Endodermal cell (in vitro differentiated cells): ENCODE data around the gene RRAS. TPM values are rescaled to one million over a fixed set of nuclear protein-coding genes. Genes with fewer than 3 reads are reported as not detected.
A peak's percentile ranks its signal among the peaks of the same experiment; 100 is the strongest.

ENCODE experiments used
- DNase-seq: peaks from one replicate; pipeline ENCODE4 v3.0.0-alpha.2; 2017
- H3K27ac ChIP-seq: 2 replicates; pipeline ENCODE4 v1.5.1; 2013; ENCODE audit warnings: mild to moderate bottlenecking, low read depth, low read length, moderate library complexity
- H3K27me3 ChIP-seq: 2 replicates; pipeline ENCODE4 v1.6.1; 2013; ENCODE audit warnings: mild to moderate bottlenecking, low read length, moderate library complexity; ENCODE audit not compliant: insufficient read depth, control insufficient read depth, poor library complexity, severe bottlenecking
- H3K36me3 ChIP-seq: 2 replicates; pipeline ENCODE4 v1.7.0; 2013; ENCODE audit warnings: mild to moderate bottlenecking, low read length, moderate library complexity; ENCODE audit not compliant: control insufficient read depth, insufficient read depth
- H3K4me1 ChIP-seq: one replicate; pipeline ENCODE4 v1.7.0; 2013; ENCODE audit warnings: low read length; ENCODE audit not compliant: control insufficient read depth, insufficient read depth
- H3K4me3 ChIP-seq: 2 replicates; pipeline ENCODE4 v1.5.1; 2013; ENCODE audit warnings: mild to moderate bottlenecking, low read length, moderate library complexity
- H3K9ac ChIP-seq: 2 replicates; pipeline ENCODE4 v1.6.1; 2013; ENCODE audit warnings: mild to moderate bottlenecking, low read length, moderate library complexity; ENCODE audit not compliant: poor library complexity, severe bottlenecking; ENCODE audit errors: extremely low read depth
- H3K9me3 ChIP-seq: 2 replicates; pipeline ENCODE4 v1.6.1; 2013; ENCODE audit warnings: mild to moderate bottlenecking, low read length, moderate library complexity; ENCODE audit not compliant: control insufficient read depth
- H3K27ac Mint-ChIP-seq: 2 replicates; pipeline ENCODE4 v1.8.0; 2020; ENCODE audit warnings: mixed read lengths
- H3K27me3 Mint-ChIP-seq: 2 replicates; pipeline ENCODE4 v1.8.0; 2021; ENCODE audit warnings: mild to moderate bottlenecking, mixed read lengths; ENCODE audit not compliant: insufficient read depth
- H3K36me3 Mint-ChIP-seq: 2 replicates; pipeline ENCODE4 v1.8.0; 2020; ENCODE audit warnings: low read depth, mixed read lengths
- H3K4me1 Mint-ChIP-seq: 2 replicates; pipeline ENCODE4 v1.8.0; 2020; ENCODE audit warnings: mixed read lengths
- H3K4me3 Mint-ChIP-seq: 2 replicates; pipeline ENCODE4 v1.8.0; 2020; ENCODE audit warnings: mild to moderate bottlenecking, moderate library complexity, mixed read lengths
- H3K9me3 Mint-ChIP-seq: 2 replicates; pipeline ENCODE4 v1.8.0; 2020; ENCODE audit warnings: mild to moderate bottlenecking, mixed read lengths
- WGBS, 2 experiments: methylation state at CpG; one replicate each; pipeline versions ENCODE4 v1.1.5 to v1.1.7; 2013; ENCODE audit warnings: missing lambda C conversion rate in 2 of 2, mixed read lengths in 1 of 2; ENCODE audit not compliant: insufficient coverage in 1 of 2, insufficient read length in 1 of 2; 5-methylcytosine and 5-hydroxymethylcytosine counted together
- total RNA-seq, 2 donors: library from RNA; stranded (reverse); fragmentation: NEBNext Ultra II Directional in 1 of 2; extraction: Animal tissue kit (Norgen Biotek cat#: 25700) in 1 of 2; gene quantifications; 2 replicates in 1 of 2; 3 replicates in 1 of 2; pipeline ENCODE4 v1.2.1, GENCODE V29; 2021
- TF ChIP-seq, protein P1 (sequence below): fragments of 200-600 bp; sonication (generic); conservative IDR thresholded peaks from 2 replicates; pipeline ENCODE4 v1.5.0; 2021; ENCODE audit warnings: antibody characterized with exemption, mild to moderate bottlenecking

RRAS gene
- total RNA-seq, 2 donors from 2014 or later, result 5.8 to 7.3 TPM

DNA sequence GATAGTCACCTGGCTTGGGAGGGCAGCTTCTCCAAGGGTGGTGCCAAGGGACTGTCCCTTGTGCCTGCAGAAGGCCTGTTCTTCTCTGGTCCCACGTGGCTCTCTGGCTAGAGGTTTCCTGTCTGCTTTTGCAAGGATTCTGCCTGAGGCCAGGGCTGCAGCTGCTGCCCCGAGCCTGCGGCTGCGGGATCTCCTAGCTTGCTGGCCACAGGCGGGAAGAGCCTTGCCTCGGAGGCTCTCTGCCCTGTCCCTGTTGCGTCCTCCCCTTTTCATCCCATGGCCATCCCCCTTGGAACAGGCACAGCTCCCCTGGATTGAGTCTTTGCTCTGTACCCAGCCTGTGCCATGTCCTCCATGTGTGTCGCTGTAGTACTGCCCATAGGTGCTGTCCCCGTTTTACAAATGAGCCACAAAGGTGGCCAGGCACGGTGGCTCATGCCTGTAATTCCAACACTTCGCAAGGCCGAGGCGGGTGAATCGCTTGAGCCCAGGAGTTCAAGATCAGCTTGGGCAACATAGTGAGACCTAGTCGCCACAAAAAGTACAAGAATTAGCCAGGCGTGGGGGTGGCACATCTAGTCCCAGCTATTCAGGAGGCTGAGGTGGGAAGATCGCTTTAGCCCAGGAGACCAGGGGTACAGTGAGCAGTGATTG lies 16.6 kb upstream of the RRAS start:
- no peaks in the 10 kb centered on the region for H3K27me3 Mint-ChIP-seq
- H3K27me3 ChIP-seq, result no peaks in the 10 kb centered on the region
- peaks cover 9% of the 10 kb centered on the region for H3K9me3 Mint-ChIP-seq
- H3K36me3 ChIP-seq, result peaks cover 77% of the 10 kb centered on the region
- no peaks in the 10 kb centered on the region for H3K4me1 Mint-ChIP-seq
- H3K9me3 ChIP-seq, result peaks cover 10% of the 10 kb centered on the region
- peak overlapping the region; percentile 36 for H3K27ac Mint-ChIP-seq
- no peak overlapping the region for H3K4me3 Mint-ChIP-seq
- TF ChIP-seq, protein P1, sequence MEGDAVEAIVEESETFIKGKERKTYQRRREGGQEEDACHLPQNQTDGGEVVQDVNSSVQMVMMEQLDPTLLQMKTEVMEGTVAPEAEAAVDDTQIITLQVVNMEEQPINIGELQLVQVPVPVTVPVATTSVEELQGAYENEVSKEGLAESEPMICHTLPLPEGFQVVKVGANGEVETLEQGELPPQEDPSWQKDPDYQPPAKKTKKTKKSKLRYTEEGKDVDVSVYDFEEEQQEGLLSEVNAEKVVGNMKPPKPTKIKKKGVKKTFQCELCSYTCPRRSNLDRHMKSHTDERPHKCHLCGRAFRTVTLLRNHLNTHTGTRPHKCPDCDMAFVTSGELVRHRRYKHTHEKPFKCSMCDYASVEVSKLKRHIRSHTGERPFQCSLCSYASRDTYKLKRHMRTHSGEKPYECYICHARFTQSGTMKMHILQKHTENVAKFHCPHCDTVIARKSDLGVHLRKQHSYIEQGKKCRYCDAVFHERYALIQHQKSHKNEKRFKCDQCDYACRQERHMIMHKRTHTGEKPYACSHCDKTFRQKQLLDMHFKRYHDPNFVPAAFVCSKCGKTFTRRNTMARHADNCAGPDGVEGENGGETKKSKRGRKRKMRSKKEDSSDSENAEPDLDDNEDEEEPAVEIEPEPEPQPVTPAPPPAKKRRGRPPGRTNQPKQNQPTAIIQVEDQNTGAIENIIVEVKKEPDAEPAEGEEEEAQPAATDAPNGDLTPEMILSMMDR, result no peak
- no peaks in the 10 kb centered on the region for H3K4me1 ChIP-seq
- H3K36me3 Mint-ChIP-seq, result peaks cover 81% of the 10 kb centered on the region
- no peak overlapping the region for H3K4me3 ChIP-seq
- peak overlapping the region; percentile 38 for H3K27ac ChIP-seq
- no peak for DNase-seq
- 83 to 89% methylated on average over 15 to 17 of the region's 17 CpGs for WGBS, 2 experiments
- H3K9ac ChIP-seq, result no peak overlapping the region

DNA sequence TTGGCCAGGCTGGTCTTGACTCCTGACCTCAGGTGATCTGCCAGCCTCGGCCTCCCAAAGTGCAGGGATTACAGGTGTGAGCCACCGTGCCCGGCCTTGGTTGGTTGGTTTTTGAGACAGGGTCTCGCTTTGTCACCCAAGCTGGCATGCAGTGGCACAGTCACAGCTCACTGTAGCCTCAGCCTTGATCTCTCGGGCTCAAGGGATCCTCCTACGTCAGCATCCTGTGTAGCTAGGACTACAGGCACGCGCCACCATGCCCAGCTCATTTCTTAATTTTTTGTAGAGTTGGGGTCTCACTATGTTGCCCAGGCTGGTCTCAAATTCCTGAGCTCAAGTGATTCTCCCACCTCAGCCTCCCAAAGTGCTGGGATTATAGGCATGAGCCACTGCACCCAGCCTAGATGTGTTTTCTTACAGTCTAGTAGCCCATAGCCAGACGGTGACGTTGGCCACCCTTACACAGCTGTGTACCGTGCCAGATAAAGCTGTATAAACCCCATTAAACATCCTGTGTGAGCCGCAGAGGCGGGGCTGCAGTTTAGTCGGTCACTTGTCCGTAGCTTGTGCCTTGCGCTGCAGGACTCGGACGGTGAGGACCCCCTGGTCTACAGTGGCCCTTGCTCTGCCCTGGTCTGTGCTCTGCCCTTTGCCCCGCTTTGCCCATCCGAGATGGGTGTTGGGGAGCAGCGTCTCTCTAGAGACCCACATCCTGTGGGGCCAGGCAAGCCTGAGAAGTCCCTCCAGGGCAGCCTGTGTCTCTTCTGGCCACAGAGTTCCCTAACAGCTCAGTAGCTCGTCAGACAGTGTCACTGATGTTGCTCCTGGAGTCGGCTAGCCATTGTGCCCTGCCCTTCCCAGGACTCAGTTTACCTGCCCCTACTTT lies 15.9 kb upstream of the RRAS start:
- Histone ChIP-seq H3K36me3 (peaks cover 71% of the 10 kb centered on the region), H3K4me1 (no peaks in the 10 kb centered on the region), H3K9ac (no peak overlapping the region), H3K27me3 (no peaks in the 10 kb centered on the region), H3K27ac (no peak overlapping the region), H3K9me3 (peaks cover 10% of the 10 kb centered on the region), H3K4me3 (no peak overlapping the region)
- WGBS, 2 experiments, result 92 to 94% methylated on average over 20 to 23 of the region's 23 CpGs
- no peaks in the 10 kb centered on the region for H3K4me1 Mint-ChIP-seq
- peaks cover 76% of the 10 kb centered on the region for H3K36me3 Mint-ChIP-seq
- TF ChIP-seq, protein P1, result no peak
- H3K27ac Mint-ChIP-seq, result no peak overlapping the region
- H3K9me3 Mint-ChIP-seq, result peaks cover 9% of the 10 kb centered on the region
- H3K4me3 Mint-ChIP-seq, result no peak overlapping the region
- no peaks in the 10 kb centered on the region for H3K27me3 Mint-ChIP-seq
- DNase-seq, result no peak

DNA sequence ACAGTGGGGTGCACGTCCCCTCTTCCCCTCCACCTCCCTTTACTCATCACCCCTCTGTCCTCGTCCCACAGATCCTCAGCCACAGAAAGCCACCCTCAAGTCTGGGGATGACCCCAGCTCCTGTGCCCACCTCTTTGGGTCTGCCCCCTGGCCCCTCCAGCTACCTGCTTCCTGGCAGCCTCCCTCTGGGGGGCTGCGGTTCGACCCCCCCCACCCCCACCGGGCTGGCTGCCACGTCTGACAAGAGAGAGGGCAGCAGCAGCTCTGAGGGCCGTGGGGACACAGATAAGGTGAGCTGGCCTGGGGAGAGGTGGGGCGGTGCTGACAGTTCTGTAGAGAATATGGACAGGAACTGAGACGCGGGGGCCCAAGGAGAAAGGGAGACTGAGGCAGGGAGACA lies 14.6 kb upstream of the RRAS start:
- peaks cover 68% of the 10 kb centered on the region for H3K36me3 ChIP-seq
- H3K9me3 ChIP-seq, result no peaks in the 10 kb centered on the region
- H3K4me3 Mint-ChIP-seq, result no peak overlapping the region
- no peaks in the 10 kb centered on the region for H3K4me1 Mint-ChIP-seq
- H3K36me3 Mint-ChIP-seq, result peaks cover 70% of the 10 kb centered on the region
- H3K27me3 ChIP-seq, result no peaks in the 10 kb centered on the region
- H3K27ac ChIP-seq, result no peak overlapping the region
- H3K9ac ChIP-seq, result no peak overlapping the region
- no peak overlapping the region for H3K27ac Mint-ChIP-seq
- no peaks in the 10 kb centered on the region for H3K4me1 ChIP-seq
- no peak for DNase-seq
- H3K27me3 Mint-ChIP-seq, result no peaks in the 10 kb centered on the region
- H3K9me3 Mint-ChIP-seq, result no peaks in the 10 kb centered on the region
- H3K4me3 ChIP-seq, result no peak overlapping the region
- 93 to 96% methylated on average over 4 to 10 of the region's 10 CpGs for whole genome bisulfite sequencing, 2 experiments
- TF ChIP-seq, protein P1, result no peak
